Body of pancreas (tissue), 4 donors: Measurements from ENCODE around the gene DUSP8.

Experiments
- CTCF ChIP-seq, 7 experiments: fragments of 450-650 bp in 4 of 7; fragments of 200-600 bp in 3 of 7; sonication (generic) in 3 of 7; IDR thresholded peaks; one replicate each; pipeline ENCODE4 v1.5.1; 2016 to 2019; ENCODE audit warnings: antibody characterized with exemption in 7 of 7
- POLR2A ChIP-seq, 3 donors: fragments of 450-650 bp; IDR thresholded peaks; one replicate each; pipeline ENCODE4 v1.6.1; 2016; ENCODE audit warnings: antibody characterized with exemption in 3 of 3, mild to moderate bottlenecking in 2 of 3

DNA sequence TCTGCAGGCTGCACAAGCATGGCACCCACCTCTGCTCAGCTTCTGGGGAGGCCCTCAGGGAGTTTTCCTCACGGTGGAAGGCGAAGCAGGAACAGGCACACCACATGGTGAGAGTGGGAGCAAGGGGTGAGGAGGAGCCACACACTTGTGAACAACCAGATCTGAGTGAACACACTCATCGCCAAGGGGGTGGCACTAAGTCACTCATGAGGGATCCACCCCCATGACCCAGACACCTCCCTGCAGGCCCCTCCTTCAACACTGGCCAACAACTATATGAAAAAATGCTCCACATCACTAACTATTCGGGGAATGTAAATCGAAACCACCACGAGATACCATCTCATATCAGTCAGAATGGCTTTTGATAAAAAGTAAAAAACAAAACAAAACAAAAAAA lies 26.7 kb upstream of the DUSP8 start:
- no peak for TF ChIP-seq CTCF (IDR thresholded peaks at IDR 0.05)
- no peak for TF ChIP-seq POLR2A (IDR thresholded peaks at IDR 0.05)
